OCI-LY1 (cell line): ENCODE data around the gene ARHGEF28.

ENCODE experiments used
- H2AFZ ChIP-seq: fragments of 200-600 bp; sonication (generic), shearing (Covaris generic); 2 replicates; pipeline ENCODE4 v1.6.0; 2014; ENCODE audit warnings: antibody characterized with exemption, mild to moderate bottlenecking, low read length
- H3F3A ChIP-seq: fragments of 200-600 bp; sonication (generic), shearing (Covaris generic); 2 replicates; pipeline ENCODE4 v1.6.0; 2014; ENCODE audit warnings: mild to moderate bottlenecking, antibody characterized with exemption, low read length, moderate library complexity; ENCODE audit not compliant: insufficient read depth
- H3K27ac ChIP-seq: fragments of 200-600 bp; sonication (generic); 2 replicates; pipeline ENCODE4 v1.5.1; 2014; ENCODE audit warnings: low read length, mixed run types, mild to moderate bottlenecking, low read depth; ENCODE audit not compliant: poor library complexity, severe bottlenecking
- H3K27me3 ChIP-seq: fragments of 200-600 bp; sonication (generic); 2 replicates; pipeline ENCODE4 v1.6.0; 2014; ENCODE audit warnings: antibody characterized with exemption, mild to moderate bottlenecking, low read length, moderate library complexity; ENCODE audit not compliant: insufficient read depth
- H3K36me3 ChIP-seq: fragments of 200-600 bp; sonication (generic); 2 replicates; pipeline ENCODE4 v1.6.1; 2014; ENCODE audit warnings: mild to moderate bottlenecking, antibody characterized with exemption, low read length, moderate library complexity, mixed read lengths; ENCODE audit not compliant: insufficient read depth
- H3K4me1 ChIP-seq: fragments of 200-600 bp; sonication (generic); 2 replicates; pipeline ENCODE4 v1.5.1; 2014; ENCODE audit warnings: mild to moderate bottlenecking, low read length, moderate library complexity; ENCODE audit not compliant: insufficient read depth, severe bottlenecking
- H3K4me2 ChIP-seq: fragments of 200-600 bp; sonication (generic), shearing (Covaris generic); 2 replicates; pipeline ENCODE4 v1.6.1; 2014; ENCODE audit warnings: low read length
- H3K4me3 ChIP-seq: fragments of 200-600 bp; sonication (generic); 2 replicates; pipeline ENCODE4 v1.5.1; 2014; ENCODE audit warnings: low read length, low read depth, mild to moderate bottlenecking, mixed read lengths; ENCODE audit not compliant: poor library complexity, severe bottlenecking
- H3K79me2 ChIP-seq: fragments of 200-600 bp; shearing (Covaris generic); 2 replicates; pipeline ENCODE4 v1.6.1; 2016; ENCODE audit warnings: mixed run types, low read length, mixed read lengths; ENCODE audit not compliant: insufficient read depth
- H3K9ac ChIP-seq: fragments of 200-600 bp; sonication (generic), shearing (Covaris generic); 2 replicates; pipeline ENCODE4 v1.6.1; 2014; ENCODE audit warnings: mild to moderate bottlenecking, low read length, mixed read lengths
- H3K9me2 ChIP-seq: fragments of 200-600 bp; sonication (generic), shearing (Covaris generic); 2 replicates; pipeline ENCODE4 v1.6.1; 2014; ENCODE audit warnings: low read depth, mild to moderate bottlenecking, low read length, mixed read lengths
- H3K9me3 ChIP-seq: fragments of 200-600 bp; shearing (Covaris generic); 2 replicates; pipeline ENCODE4 v1.6.1; 2014; ENCODE audit warnings: low read length, mixed read lengths
- H4K20me1 ChIP-seq: fragments of 200-600 bp; sonication (generic), shearing (Covaris generic); 2 replicates; pipeline ENCODE4 v1.6.0; 2016; ENCODE audit warnings: mild to moderate bottlenecking, low read length; ENCODE audit not compliant: insufficient read depth
- CTCF ChIP-seq: fragments of 200-600 bp; sonication (generic), shearing (Covaris generic); IDR thresholded peaks from 2 replicates; pipeline ENCODE4 v1.5.1; 2017; ENCODE audit warnings: mild to moderate bottlenecking, antibody characterized with exemption, low read length, moderate library complexity, mixed read lengths
- EZH2 ChIP-seq: fragments of 200-600 bp; sonication (generic), shearing (Covaris generic); IDR thresholded peaks from 2 replicates; pipeline ENCODE4 v1.8.0; 2017; ENCODE audit warnings: borderline replicate concordance, mixed run types, mild to moderate bottlenecking, antibody characterized with exemption, low read length, moderate library complexity, mixed read lengths

Gene ARHGEF28

GRCh38 chr5:73808911-73809310, 182.9 kb downstream of the ARHGEF28 start:
- H3K79me2 ChIP-seq, result no peaks in the 10 kb centered on the region
- H3K9me3 ChIP-seq, result no peaks in the 10 kb centered on the region
- TF ChIP-seq CTCF (no peak), EZH2 (no peak)
- H4K20me1 ChIP-seq, result no peaks in the 10 kb centered on the region
- H3K4me2 ChIP-seq, result no peak overlapping the region
- H3F3A ChIP-seq, result no peaks in the 10 kb centered on the region
- no peaks in the 10 kb centered on the region for H3K9me2 ChIP-seq
- H3K4me1 ChIP-seq, result no peaks in the 10 kb centered on the region
- no peaks in the 10 kb centered on the region for H3K36me3 ChIP-seq
- H2AFZ ChIP-seq, result no peak overlapping the region
- H3K27ac ChIP-seq, result no peak overlapping the region
- H3K4me3 ChIP-seq, result no peak overlapping the region
- no peak overlapping the region for H3K9ac ChIP-seq
- no peaks in the 10 kb centered on the region for H3K27me3 ChIP-seq

GRCh38 chr5:73810429-73810828, 184.4 kb downstream of the ARHGEF28 start:
- Histone ChIP-seq H3K9me3 (no peaks in the 10 kb centered on the region), H3K36me3 (no peaks in the 10 kb centered on the region), H3K27me3 (no peaks in the 10 kb centered on the region), H3K4me3 (no peak overlapping the region), H3K9me2 (no peaks in the 10 kb centered on the region), H2AFZ (no peak overlapping the region), H3K4me1 (no peaks in the 10 kb centered on the region), H3K27ac (no peak overlapping the region), H3F3A (no peaks in the 10 kb centered on the region), H4K20me1 (no peaks in the 10 kb centered on the region), H3K4me2 (no peak overlapping the region), H3K9ac (no peak overlapping the region), H3K79me2 (no peaks in the 10 kb centered on the region)
- TF ChIP-seq CTCF (no peak), EZH2 (no peak)

- Histone ChIP-seq H3K9me2 (no peaks in the 10 kb centered on the region), H3K9me3 (no peaks in the 10 kb centered on the region), H3K27ac (no peak overlapping the region), H3K4me3 (no peak overlapping the region), H3F3A (no peaks in the 10 kb centered on the region), H2AFZ (no peak overlapping the region), H3K27me3 (no peaks in the 10 kb centered on the region), H3K9ac (no peak overlapping the region), H4K20me1 (no peaks in the 10 kb centered on the region), H3K36me3 (no peaks in the 10 kb centered on the region), H3K4me2 (no peak overlapping the region), H3K4me1 (no peaks in the 10 kb centered on the region), H3K79me2 (no peaks in the 10 kb centered on the region)
- TF ChIP-seq CTCF (no peak), EZH2 (no peak)
Observed at GRCh38 chr5:73812457-73812856, 186.5 kb downstream of the ARHGEF28 start.
